CMK (cell line): ENCODE data around the gene NRP1.
A peak's percentile ranks its signal among the peaks of the same experiment; 100 is the strongest.

Experiments
- DNase-seq: peaks from one replicate; pipeline ENCODE4 v3.0.0-alpha.2; 2010; ENCODE audit warnings: low read depth

The NRP1 gene

GRCh38 chr10:33212061-33212748 lies 122.3 kb downstream of the NRP1 start:
- DNase-seq: no peak

DNA sequence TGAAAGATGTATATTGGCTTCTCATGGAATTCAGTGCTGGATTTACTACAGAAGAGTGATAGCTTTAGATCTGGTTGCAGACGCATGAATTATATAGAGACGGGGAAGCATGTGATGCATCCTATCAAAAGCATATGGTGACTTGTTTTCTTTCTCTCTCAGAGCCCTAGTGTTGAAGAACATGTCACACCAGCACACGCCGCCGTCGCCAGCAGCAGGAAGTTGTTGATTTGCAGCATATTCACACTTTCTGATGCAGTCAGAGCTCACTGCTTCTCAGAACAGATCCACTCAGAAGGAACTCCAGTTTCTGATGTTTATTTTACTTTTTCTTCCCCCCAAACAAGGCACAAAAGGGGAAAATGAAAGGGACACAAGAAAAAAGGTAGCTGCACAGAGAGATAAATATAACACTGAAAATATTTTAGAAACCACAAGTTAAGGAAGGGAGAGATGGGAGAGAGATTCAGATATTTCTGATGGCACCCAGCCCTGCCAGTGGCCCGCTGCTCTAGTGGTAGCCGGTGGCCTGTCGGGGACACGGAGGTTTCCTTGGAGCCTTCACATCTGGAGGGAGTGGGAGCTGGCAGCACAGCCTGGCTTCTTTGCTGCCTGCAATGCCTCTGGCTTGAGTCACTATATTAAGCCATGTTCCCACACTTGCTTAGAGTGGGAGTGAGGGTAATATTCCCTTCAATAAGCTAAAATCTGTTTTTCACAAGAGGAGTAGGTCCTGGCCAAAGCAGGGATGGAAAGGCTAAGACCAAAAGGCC lies 123.2 kb downstream of the NRP1 start:
- no peak for DNase-seq

GRCh38 chr10:33209802-33210201 lies 124.7 kb downstream of the NRP1 start:
- no peak for DNase-seq

GRCh38 chr10:33208166-33208565 lies 126.3 kb downstream of the NRP1 start:
- DNase-seq: no peak

DNA sequence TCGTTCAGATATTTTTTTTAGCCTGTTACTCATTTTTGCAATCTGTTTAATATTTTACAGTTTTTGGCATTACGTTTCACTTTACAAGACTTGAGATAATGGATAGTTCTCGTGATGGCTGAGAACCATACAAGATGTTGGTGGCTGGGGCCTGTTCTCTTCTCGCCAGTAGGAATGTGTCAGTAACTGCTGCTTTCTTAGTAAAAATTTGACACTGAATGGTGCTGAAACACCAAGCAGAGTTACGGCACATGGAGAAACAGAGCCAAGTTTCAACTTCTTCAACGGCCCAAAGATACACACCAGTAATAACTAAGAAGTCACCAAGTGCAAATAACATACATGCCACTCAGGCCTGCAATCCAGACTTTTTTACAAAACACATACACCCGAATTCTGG lies 130.4 kb downstream of the NRP1 start:
- no peak for DNase-seq

GRCh38 chr10:33201971-33202370 lies 132.5 kb downstream of the NRP1 start:
- no peak for DNase-seq

- no peak for DNase-seq
Measured at GRCh38 chr10:33201056-33201780, 133.2 kb downstream of the NRP1 start.

DNA sequence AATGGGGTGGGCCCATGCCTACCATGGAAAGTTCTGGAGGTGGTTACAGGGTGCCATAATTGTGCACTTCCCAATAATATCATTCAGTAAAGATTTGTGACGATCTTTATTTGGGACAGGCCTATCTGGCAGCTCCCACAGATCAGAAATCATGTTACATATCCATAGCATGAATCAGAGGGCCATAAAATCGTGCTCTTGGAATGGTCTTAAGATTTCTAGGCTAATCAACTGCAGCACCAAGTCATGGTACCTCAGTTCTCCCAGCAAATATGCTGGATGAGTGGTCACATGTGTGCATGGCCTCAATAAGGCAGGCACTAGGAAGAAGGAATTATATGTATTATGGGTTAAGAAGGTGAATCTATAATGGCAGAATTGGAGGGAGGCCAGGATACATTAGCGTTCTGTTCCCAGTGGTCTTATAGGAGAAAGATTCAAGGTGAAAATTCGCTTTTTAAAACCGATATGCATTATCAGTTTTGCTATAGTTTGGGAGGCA lies 134.7 kb downstream of the NRP1 start:
- no peak for DNase-seq

DNA sequence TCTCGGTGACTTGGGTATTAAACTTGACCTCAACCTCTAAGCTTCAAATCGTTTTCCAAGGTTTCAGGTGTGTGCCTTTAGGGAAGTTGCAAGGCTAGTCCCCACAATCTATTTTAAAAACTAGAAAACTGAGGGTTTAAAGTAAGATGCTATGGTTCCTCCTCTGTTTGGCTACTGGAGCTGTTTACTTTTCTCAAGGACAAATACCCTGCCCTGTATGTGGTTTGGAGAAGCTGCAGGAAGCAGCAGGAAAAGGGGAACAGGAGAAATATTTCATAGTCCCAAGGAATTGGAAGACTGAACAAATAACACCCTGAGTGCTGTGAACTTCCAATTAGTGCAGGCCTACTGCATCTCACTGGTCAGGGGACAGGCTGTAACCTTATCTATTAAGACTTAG lies 135.9 kb downstream of the NRP1 start:
- no peak for DNase-seq

DNA sequence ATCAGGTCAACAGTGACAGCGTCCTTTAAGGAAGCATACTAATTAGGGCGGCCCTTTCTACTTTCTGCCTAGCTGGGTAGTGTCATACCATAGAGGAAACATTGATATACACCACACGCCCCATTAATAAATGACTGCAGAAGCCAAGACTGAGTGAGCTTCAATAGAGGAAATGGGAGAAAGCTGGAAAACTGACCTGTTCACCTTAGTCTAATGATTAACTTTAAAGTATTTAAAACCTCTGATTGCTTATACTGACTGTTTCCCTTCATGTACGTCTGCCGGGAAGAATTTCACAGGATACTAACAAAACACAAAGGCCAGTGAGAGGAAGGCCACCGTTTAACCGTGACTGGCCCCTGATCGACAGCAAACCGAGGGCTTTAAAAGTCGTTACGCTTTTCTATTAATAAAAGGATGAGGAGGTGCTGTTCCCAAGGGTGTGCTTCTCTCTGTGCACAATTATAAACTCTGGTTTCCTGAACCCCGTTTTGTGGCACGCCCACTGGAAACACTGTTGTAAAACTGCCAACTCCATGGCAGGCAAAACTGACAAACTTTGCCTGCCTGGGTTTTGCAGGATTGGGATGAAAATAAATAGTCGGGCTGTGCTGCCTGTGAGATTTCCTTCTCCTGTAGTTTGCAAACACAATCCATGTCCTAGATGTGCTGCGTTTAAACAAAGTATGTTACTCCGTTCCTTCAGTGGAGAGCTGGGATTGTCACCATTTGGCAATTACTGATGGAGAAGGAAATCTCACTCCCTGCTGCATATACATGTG lies 137.6 kb downstream of the NRP1 start:
- DNase-seq: no peak

- DNase-seq: no peak
Measured at GRCh38 chr10:33196377-33196706, 138.1 kb downstream of the NRP1 start.

- DNase-seq: no peak
Measured at GRCh38 chr10:33195608-33196376, 138.7 kb downstream of the NRP1 start.

- no peak for DNase-seq
Measured at GRCh38 chr10:33193701-33194521, 140.6 kb downstream of the NRP1 start.

DNA sequence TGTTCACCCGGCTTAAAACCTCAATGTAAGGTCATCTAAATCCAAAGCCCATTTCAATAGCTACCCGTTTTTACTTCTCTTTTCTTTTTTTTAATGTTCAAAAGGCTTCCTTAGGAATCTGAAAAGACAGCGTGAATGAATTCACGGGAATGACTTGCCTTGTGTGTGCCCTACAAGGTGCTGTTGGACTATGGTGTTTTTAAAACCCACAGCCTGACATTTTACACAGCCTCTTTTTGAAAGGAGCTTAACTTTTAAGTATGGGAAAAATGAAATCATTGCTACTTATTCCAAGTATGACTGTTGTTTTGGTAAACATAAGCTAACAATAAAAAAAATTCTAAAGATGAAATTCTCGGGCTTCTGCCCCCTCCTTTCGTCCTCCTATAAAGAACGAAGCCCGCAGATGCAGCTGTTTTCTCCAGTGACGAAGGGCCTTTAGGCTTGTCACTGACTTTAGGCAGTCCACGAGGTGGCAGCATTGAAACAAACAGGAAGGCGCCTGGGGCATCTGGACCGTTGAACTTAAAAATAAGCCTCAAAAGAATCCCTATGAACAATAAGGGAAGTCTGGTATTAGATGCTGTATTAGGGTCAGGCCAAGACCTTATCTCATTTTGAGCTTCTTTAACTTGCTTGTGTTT lies 141.3 kb downstream of the NRP1 start:
- DNase-seq: peak; percentile 43

GRCh38 chr10:33192190-33192589 lies 142.3 kb downstream of the NRP1 start:
- no peak for DNase-seq

GRCh38 chr10:33190406-33190805 lies 144.1 kb downstream of the NRP1 start:
- no peak for DNase-seq

- DNase-seq: no peak
Measured at GRCh38 chr10:33189808-33190207, 144.7 kb downstream of the NRP1 start.

DNA sequence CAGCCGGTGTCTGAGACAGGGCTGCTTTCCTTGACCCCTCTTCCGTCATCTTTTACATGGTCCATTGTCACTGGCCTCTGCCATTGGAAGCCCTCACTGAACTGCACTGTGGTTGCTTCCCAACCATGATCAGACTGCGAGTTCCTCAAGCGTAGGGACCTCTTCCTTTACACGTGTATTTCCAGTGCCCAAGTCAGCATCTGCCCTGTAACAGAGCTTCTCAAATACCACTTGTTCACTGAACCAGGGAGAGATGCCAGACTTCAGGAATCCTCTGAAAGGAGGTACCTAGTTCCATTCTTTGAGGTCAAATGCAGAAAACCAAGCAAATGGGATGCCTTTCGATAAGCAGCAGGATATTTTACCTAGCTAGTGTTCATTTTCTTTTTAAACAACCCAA lies 145.1 kb downstream of the NRP1 start:
- no peak for DNase-seq

DNA sequence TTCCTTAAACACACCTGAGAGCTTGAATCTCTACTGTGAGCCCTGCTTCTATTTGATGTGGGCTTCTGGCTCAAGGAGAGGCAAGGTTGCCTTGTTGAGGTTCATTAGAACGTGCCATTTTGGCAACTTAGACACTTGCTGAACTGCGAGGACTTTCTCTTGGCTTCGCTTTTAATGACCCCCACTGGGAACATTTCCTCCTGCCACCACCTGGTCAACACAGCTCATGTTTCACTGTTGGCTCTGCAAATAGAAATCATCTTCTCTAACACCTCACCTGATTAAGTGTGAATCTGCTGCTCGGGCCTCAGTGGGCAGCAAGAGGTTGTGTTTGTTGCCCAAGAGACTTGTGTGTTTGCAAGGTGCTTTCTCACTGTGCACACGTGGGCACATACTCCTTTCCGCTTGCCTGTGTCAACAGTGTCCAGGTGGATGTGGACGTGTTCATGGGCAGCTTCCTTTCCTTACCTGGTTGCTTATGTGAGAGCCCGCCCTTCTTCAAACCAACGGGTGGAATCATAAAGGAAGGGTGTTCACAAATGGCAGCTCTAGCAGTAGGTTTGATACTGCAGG lies 147.0 kb downstream of the NRP1 start:
- no peak for DNase-seq

GRCh38 chr10:33186150-33186549 lies 148.3 kb downstream of the NRP1 start:
- no peak for DNase-seq
